ENCODE measurements around the gene GUCY1A1.

Gene GUCY1A1

GRCh38 chr4:155692361-155692760 lies 25.7 kb downstream of the GUCY1A1 start:
- DNase-seq (ENCODE audit: low spot score) = no peak

- no peak for DNase-seq (ENCODE audit: low spot score)
Measured at GRCh38 chr4:155693015-155693663, 26.5 kb downstream of the GUCY1A1 start.

- DNase-seq (ENCODE audit: low spot score) = no peak
Measured at GRCh38 chr4:155694100-155694785, 27.6 kb downstream of the GUCY1A1 start.

GRCh38 chr4:155696226-155696625 lies 29.6 kb downstream of the GUCY1A1 start:
- no peak for DNase-seq (ENCODE audit: low spot score)

- DNase-seq (ENCODE audit: low spot score) = no peak
Measured at GRCh38 chr4:155696726-155697125, 30.1 kb downstream of the GUCY1A1 start.

- no peak for DNase-seq (ENCODE audit: low spot score)
Measured at GRCh38 chr4:155701827-155702226, 35.2 kb downstream of the GUCY1A1 start.

GRCh38 chr4:155703486-155704247 lies 37.0 kb downstream of the GUCY1A1 start:
- DNase-seq (ENCODE audit: low spot score) = no peak

- no peak for DNase-seq (ENCODE audit: low spot score)
Measured at GRCh38 chr4:155704841-155705404, 38.3 kb downstream of the GUCY1A1 start.

- peak; percentile 50 for DNase-seq (ENCODE audit: low spot score)
Measured at GRCh38 chr4:155705664-155706063, 39.0 kb downstream of the GUCY1A1 start.

GRCh38 chr4:155706147-155706546 lies 39.5 kb downstream of the GUCY1A1 start:
- no peak for DNase-seq (ENCODE audit: low spot score)

GRCh38 chr4:155707251-155707650 lies 40.6 kb downstream of the GUCY1A1 start:
- no peak for DNase-seq (ENCODE audit: low spot score)

GRCh38 chr4:155708782-155709181 lies 42.1 kb downstream of the GUCY1A1 start:
- DNase-seq (ENCODE audit: low spot score) = no peak

GRCh38 chr4:155709918-155710317 lies 43.3 kb downstream of the GUCY1A1 start:
- no peak for DNase-seq (ENCODE audit: low spot score)

- no peak for DNase-seq (ENCODE audit: low spot score)
Measured at GRCh38 chr4:155711556-155711955, 44.9 kb downstream of the GUCY1A1 start.

- no peak for DNase-seq (ENCODE audit: low spot score)
Measured at GRCh38 chr4:155712846-155713245, 46.2 kb downstream of the GUCY1A1 start.

GRCh38 chr4:155713911-155714310 lies 47.3 kb downstream of the GUCY1A1 start:
- DNase-seq (ENCODE audit: low spot score) = no peak

GRCh38 chr4:155722336-155722735 lies 55.7 kb downstream of the GUCY1A1 start:
- no peak for DNase-seq (ENCODE audit: low spot score)

GRCh38 chr4:155722816-155723499 lies 56.3 kb downstream of the GUCY1A1 start:
- DNase-seq (ENCODE audit: low spot score) = peak; percentile 48

GRCh38 chr4:155724731-155725130 lies 58.1 kb downstream of the GUCY1A1 start:
- DNase-seq (ENCODE audit: low spot score) = no peak

GRCh38 chr4:155734065-155734464 lies 67.4 kb downstream of the GUCY1A1 start:
- peak; percentile 65 for DNase-seq (ENCODE audit: low spot score)

GRCh38 chr4:155734951-155735350 lies 68.3 kb downstream of the GUCY1A1 start:
- DNase-seq (ENCODE audit: low spot score) = no peak

GRCh38 chr4:155735496-155735895 lies 68.8 kb downstream of the GUCY1A1 start:
- DNase-seq (ENCODE audit: low spot score) = no peak

Data from COLO829 (cell line).